Measurements from ENCODE around the gene NBAS.
A peak's percentile ranks its signal among the peaks of the same experiment; 100 is the strongest.

Gene NBAS

GRCh38 chr2:15145919-15146318 is 415.2 kb downstream of the NBAS start:
- no peak for DNase-seq (ENCODE audit: low read depth in 2 of 3, low spot score in 1 of 3)

GRCh38 chr2:15145046-15145817 is 415.9 kb downstream of the NBAS start:
- DNase-seq (ENCODE audit: low read depth in 2 of 3, low spot score in 1 of 3), result no peak

- peak; percentile 63 to 78 (median 68) for DNase-seq (ENCODE audit: low read depth in 2 of 3, low spot score in 1 of 3)
Observed at GRCh38 chr2:15142069-15142689, 419.0 kb downstream of the NBAS start.

DNA sequence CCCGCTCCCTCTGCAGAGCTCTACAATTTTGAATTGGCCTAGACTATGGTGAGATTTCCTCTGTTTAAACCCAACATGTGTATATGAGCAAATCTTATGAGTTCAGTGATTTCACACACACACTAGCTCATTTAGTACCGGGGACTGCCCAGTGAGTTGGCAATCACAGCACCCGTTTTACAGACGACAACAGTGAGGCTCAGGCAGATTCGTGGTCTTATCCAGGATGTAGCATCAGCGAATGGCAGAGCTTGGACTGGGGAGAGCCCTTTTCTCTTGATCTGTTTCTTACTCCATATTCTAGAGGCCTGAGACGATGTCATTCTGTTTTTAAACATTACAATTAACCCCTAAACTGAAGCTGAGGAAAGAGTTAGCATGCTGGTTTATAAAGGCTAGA is 419.9 kb downstream of the NBAS start:
- no peak for DNase-seq (ENCODE audit: low read depth in 2 of 3, low spot score in 1 of 3)

DNA sequence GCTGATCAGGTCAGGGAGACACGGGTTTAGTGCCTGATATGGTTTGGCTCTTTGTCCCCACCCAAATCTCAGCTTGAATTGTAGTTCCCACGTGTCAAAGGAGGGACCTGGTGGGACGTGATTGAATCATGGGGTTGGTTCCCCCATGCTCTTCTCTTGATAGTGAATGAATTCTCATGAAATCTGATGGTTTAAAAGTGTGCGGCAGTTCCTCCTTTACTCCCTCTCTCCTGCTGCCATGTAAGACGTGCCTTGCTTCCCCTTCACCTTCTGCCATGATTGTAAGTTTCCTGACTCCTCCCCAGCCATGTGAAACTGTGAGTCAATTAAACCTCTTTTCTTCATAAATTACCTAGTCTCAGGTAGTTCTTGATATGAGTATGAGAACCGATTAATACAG is 424.5 kb downstream of the NBAS start:
- DNase-seq (ENCODE audit: low read depth in 2 of 3, low spot score in 1 of 3), result no peak

DNA sequence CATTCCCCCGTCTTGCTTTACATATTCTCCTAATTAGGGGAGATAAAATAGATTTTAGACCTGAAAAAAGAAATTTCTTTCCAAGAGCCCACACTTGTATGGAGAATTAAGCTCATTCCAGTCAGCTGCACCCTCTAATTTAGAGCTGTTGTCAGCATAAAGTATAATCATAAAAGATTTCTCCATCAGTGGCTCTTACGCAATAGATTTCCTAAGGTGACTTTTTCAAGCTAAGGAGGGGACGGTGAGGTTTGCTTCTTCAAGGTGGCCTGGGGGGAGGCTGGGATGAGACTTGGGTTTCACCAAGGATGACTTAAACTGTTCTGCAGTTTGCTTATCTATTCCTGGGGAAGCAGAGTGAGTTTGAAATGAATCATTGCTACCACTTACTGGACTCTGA is 426.2 kb downstream of the NBAS start:
- DNase-seq (ENCODE audit: low read depth in 2 of 3, low spot score in 1 of 3), result no peak

DNA sequence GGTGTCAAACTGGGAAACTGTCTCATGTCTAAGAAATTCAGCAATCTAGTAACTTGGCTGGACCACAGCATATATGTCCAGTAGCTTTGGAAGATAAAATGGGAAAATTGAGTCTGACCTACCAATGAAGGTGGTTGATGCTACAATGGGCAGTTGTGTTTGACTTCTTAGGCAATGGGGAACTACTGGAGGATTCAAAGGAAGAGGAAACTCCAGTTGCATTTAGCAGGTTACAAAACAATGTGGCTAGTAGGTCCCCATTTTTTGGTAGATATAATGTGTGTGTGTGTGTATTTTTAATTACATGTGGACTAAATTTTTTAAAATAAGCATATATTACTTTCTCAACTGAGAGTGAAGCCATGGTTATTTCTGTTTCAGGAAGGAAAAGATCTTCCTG is 427.7 kb downstream of the NBAS start:
- DNase-seq (ENCODE audit: low read depth in 2 of 3, low spot score in 1 of 3), result no peak

DNA sequence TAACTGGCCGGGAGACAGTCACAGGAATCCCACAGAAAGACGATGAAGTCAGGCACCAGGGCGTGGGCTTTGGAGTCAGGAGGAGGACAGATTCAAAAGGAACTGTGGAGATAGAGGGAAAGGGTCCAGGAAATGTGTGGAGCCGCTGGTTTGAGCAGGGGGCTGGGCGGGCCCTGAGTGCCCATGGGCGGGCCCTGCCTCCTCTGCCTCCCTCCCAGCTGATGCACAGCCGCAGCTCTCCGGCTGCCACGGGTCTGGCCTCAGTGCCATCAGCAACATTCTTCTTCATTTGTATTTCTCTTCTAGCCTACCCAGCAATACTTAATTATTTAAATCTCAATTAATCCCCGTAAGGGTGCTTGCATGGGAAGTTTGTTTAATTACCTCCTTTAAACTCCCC is 432.3 kb downstream of the NBAS start:
- DNase-seq (ENCODE audit: low read depth in 2 of 3, low spot score in 1 of 3), result no peak

DNA sequence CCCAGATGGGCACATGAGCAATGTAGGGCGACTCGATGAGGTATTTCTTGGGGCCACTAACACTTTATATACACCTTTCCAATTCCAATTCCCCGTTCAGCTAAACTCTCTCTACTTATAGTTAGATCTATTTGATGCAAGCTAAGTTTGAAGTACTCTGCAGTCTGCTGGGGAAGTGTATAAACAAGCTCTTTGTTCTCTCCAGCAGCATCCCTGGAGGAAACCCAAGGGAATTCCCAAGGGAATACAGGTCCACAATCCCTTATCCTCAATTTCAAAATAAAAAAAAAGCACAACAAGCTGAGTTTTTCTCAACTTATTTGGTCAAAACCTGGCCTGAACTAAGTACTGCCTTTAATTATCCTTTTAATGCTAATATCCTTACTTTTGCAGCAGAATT is 433.3 kb downstream of the NBAS start:
- DNase-seq (ENCODE audit: low read depth in 2 of 3, low spot score in 1 of 3), result no peak

DNA sequence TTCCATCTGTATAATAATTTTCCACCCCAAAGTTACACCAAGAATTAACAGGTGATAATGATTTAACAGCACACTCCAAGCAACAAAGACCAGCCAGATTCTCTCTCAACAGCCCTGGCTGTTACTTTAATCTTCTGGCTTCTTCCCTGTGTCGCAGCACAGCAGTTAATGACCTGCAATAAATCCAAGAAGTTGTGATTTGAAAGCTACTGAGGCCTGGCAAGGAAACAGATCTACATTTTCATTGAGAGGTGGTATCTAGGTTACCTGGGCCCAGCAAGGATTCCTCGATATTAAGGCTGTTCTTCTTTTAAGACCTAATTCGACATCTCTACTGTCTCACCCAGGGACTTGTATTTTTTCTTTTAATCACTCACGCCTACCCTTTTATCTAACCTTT is 433.8 kb downstream of the NBAS start:
- DNase-seq (ENCODE audit: low read depth in 2 of 3, low spot score in 1 of 3), result no peak

- DNase-seq (ENCODE audit: low read depth in 2 of 3, low spot score in 1 of 3), result no peak
Observed at GRCh38 chr2:15126373-15126772, 434.8 kb downstream of the NBAS start.

DNA sequence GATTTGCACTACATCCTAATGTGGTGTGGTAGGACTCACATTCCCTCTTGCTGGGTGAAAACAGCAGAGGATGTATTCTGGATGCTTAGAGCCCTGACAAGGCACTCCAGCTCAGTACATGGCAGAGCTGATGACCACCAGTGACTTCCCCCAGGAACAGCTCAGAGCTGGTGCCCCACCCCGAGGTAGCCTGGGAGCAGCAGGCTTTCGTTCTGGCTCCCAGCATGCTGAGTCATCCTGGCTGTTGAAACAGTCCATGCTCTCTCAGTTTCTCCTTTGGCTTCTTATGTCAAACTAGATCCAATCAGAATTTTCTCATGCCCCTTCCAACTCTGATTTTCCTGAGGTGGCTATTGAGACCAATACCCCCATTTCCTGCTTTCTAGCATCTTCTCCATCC is 438.2 kb downstream of the NBAS start:
- no peak for DNase-seq (ENCODE audit: low read depth in 2 of 3, low spot score in 1 of 3)

GRCh38 chr2:15120631-15121030 is 440.5 kb downstream of the NBAS start:
- no peak for DNase-seq (ENCODE audit: low read depth in 2 of 3, low spot score in 1 of 3)

- no peak for DNase-seq (ENCODE audit: low read depth in 2 of 3, low spot score in 1 of 3)
Observed at GRCh38 chr2:15119722-15120175, 441.4 kb downstream of the NBAS start.

- no peak for DNase-seq (ENCODE audit: low read depth in 2 of 3, low spot score in 1 of 3)
Observed at GRCh38 chr2:15117409-15118050, 443.6 kb downstream of the NBAS start.
